HUES64 (cell line): Measurements from ENCODE around the gene MTLN.
"Not testable (repeated sequence)": the region's sequence is repeated elsewhere in the genome, so short reads cannot be mapped to it uniquely, and the experiment has no call there.

Experiments used
- H3K27ac ChIP-seq: 2 replicates; pipeline ENCODE4 v1.7.0; 2013; ENCODE audit warnings: low read depth, low read length, inconsistent platforms
- H3K27me3 ChIP-seq: 2 replicates; pipeline ENCODE4 v1.6.1; 2013; ENCODE audit warnings: mild to moderate bottlenecking, low read length; ENCODE audit not compliant: insufficient read depth
- H3K36me3 ChIP-seq: 2 replicates; pipeline ENCODE4 v1.6.1; 2013; ENCODE audit warnings: mild to moderate bottlenecking, low read length; ENCODE audit not compliant: insufficient read depth
- H3K4me1 ChIP-seq: 2 replicates; pipeline ENCODE4 v1.6.1; 2013; ENCODE audit warnings: mild to moderate bottlenecking, low read length, moderate library complexity; ENCODE audit not compliant: insufficient read depth
- H3K4me3 ChIP-seq: 2 replicates; pipeline ENCODE4 v1.5.1; 2013; ENCODE audit warnings: mild to moderate bottlenecking, low read length, moderate library complexity
- H3K9ac ChIP-seq: 2 replicates; pipeline ENCODE4 v1.6.1; 2013; ENCODE audit warnings: mild to moderate bottlenecking, low read depth, low read length
- H3K9me3 ChIP-seq: 2 replicates; pipeline ENCODE4 v1.6.1; 2013; ENCODE audit warnings: low read depth, low read length; ENCODE audit not compliant: insufficient read depth
- WGBS: fragments of 150-250, 120-280 bp; methylation state at CpG from one replicate; pipeline ENCODE4 v1.1.7; 2013; ENCODE audit warnings: missing lambda C conversion rate; 5-methylcytosine and 5-hydroxymethylcytosine counted together

Gene MTLN

GRCh38 chr2:110219496-110220189 lies 7.3 kb upstream of the MTLN start:
- no peaks in the 10 kb centered on the region for H3K4me1 ChIP-seq
- WGBS: 79% methylated on average over 1 of the region's 1 CpG
- no peak overlapping the region for H3K9ac ChIP-seq
- no peaks in the 10 kb centered on the region for H3K36me3 ChIP-seq
- no peak overlapping the region for H3K27ac ChIP-seq
- H3K9me3 ChIP-seq: peaks cover 12% of the 10 kb centered on the region
- no peak overlapping the region for H3K4me3 ChIP-seq
- no peaks in the 10 kb centered on the region; the same call in 1 of the 2 replicates for H3K27me3 ChIP-seq

- peaks cover 17% of the 10 kb centered on the region for H3K9me3 ChIP-seq
- H3K27me3 ChIP-seq, H3K4me1 ChIP-seq, H3K4me3 ChIP-seq, H3K9ac ChIP-seq, H3K27ac ChIP-seq, H3K36me3 ChIP-seq: not testable (repeated sequence)
- 87% methylated on average over 7 of the region's 7 CpGs for WGBS
Measured at GRCh38 chr2:110218889-110219288, 6.5 kb upstream of the MTLN start.

- H3K4me1 ChIP-seq: no peaks in the 10 kb centered on the region
- no peak overlapping the region for H3K9ac ChIP-seq
- H3K27me3 ChIP-seq: no peaks in the 10 kb centered on the region; the same call in 1 of the 2 replicates
- no peak overlapping the region for H3K4me3 ChIP-seq
- peaks cover 25% of the 10 kb centered on the region for H3K9me3 ChIP-seq
- H3K36me3 ChIP-seq: no peaks in the 10 kb centered on the region
- H3K27ac ChIP-seq: no peak overlapping the region
Measured at GRCh38 chr2:110216803-110217202, 4.5 kb upstream of the MTLN start.

- Histone ChIP-seq H3K9me3 (peaks cover 25% of the 10 kb centered on the region), H3K4me3 (no peak overlapping the region), H3K9ac (no peak overlapping the region), H3K36me3 (no peaks in the 10 kb centered on the region), H3K27me3 (no peaks in the 10 kb centered on the region; the same call in 1 of the 2 replicates), H3K27ac (no peak overlapping the region), H3K4me1 (no peaks in the 10 kb centered on the region)
- 82% methylated on average over 3 of the region's 3 CpGs for WGBS
Measured at GRCh38 chr2:110216199-110216598, 3.9 kb upstream of the MTLN start.

- no peak overlapping the region for H3K27ac ChIP-seq
- H3K4me3 ChIP-seq: no peak overlapping the region
- H3K9me3 ChIP-seq: peaks cover 25% of the 10 kb centered on the region
- no peak overlapping the region for H3K9ac ChIP-seq
- no peaks in the 10 kb centered on the region for H3K4me1 ChIP-seq
- no peaks in the 10 kb centered on the region; the same call in 1 of the 2 replicates for H3K27me3 ChIP-seq
- H3K36me3 ChIP-seq: no peaks in the 10 kb centered on the region; the same call in 1 of the 2 replicates
- WGBS: 90% methylated on average over 4 of the region's 4 CpGs
Measured at GRCh38 chr2:110215566-110216158, 3.3 kb upstream of the MTLN start.

GRCh38 chr2:110215091-110215490 lies 2.7 kb upstream of the MTLN start:
- H3K36me3 ChIP-seq: peaks cover 2% of the 10 kb centered on the region; the same call in 1 of the 2 replicates
- H3K27me3 ChIP-seq: no peaks in the 10 kb centered on the region; the same call in 1 of the 2 replicates
- no peak overlapping the region for H3K4me3 ChIP-seq
- H3K4me1 ChIP-seq: no peaks in the 10 kb centered on the region
- no peak overlapping the region for H3K9ac ChIP-seq
- no peak overlapping the region for H3K27ac ChIP-seq
- 86% methylated on average over 2 of the region's 2 CpGs for WGBS
- peaks cover 25% of the 10 kb centered on the region for H3K9me3 ChIP-seq

GRCh38 chr2:110213522-110213921 lies 1.2 kb upstream of the MTLN start:
- H3K9me3 ChIP-seq: peaks cover 25% of the 10 kb centered on the region
- not testable (repeated sequence) for H3K9ac ChIP-seq, H3K36me3 ChIP-seq, H3K4me1 ChIP-seq, H3K27me3 ChIP-seq, H3K4me3 ChIP-seq, H3K27ac ChIP-seq
- WGBS: 100% methylated on average over 2 of the region's 3 CpGs

GRCh38 chr2:110205660-110206455 lies 6.5 kb downstream of the MTLN start:
- no peak overlapping the region for H3K27ac ChIP-seq
- no peaks in the 10 kb centered on the region for H3K4me1 ChIP-seq
- H3K9me3 ChIP-seq: no peaks in the 10 kb centered on the region
- 94% methylated on average over 3 of the region's 3 CpGs for WGBS
- 0 out of 2 replicates have a peak, but pooled peaks cover 9% of the 10 kb centered on the region for H3K36me3 ChIP-seq
- no peaks in the 10 kb centered on the region for H3K27me3 ChIP-seq
- peak overlapping the region; percentile 80 for H3K4me3 ChIP-seq
- no peak overlapping the region for H3K9ac ChIP-seq

- Histone ChIP-seq H3K4me3 (peak within 1 kb of the TSS; percentile 80), H3K27ac (no peak within 1 kb of the TSS), H3K36me3 (0 out of 2 replicates have a peak, but pooled peaks cover 3% of the 10 kb centered on the region), H3K4me1 (no peaks in the 10 kb centered on the region), H3K9ac (peak within 1 kb of the TSS; percentile 54), H3K27me3 (no peaks in the 10 kb centered on the region), H3K9me3 (no peaks in the 10 kb centered on the region)
- 5% methylated on average over 43 of the region's 43 CpGs for WGBS
Measured at GRCh38 chr2:110204408-110205385, 7.7 kb downstream of the MTLN start, which contains the start of gene NPHP1. Gene NPHP1, minus strand, starts transcription at chr2:110205013. Its CDS starts 45 bp downstream, at chr2:110204968.

- Histone ChIP-seq H3K9me3 (no peaks in the 10 kb centered on the region), H3K9ac (no peak overlapping the region), H3K27ac (no peak overlapping the region), H3K4me3 (no peak overlapping the region), H3K27me3 (no peaks in the 10 kb centered on the region), H3K4me1 (no peaks in the 10 kb centered on the region), H3K36me3 (no peaks in the 10 kb centered on the region)
- WGBS: 90% methylated on average over 3 of the region's 3 CpGs
Measured at GRCh38 chr2:110198016-110198415, 14.3 kb downstream of the MTLN start.
